K562 treated with DMSO at 1 percent for 48 hours (cell line): ENCODE results near the gene RBM3. TPM values are rescaled to one million over a fixed set of nuclear protein-coding genes. Genes with fewer than 3 reads are reported as not detected.

Source experiments
- total RNA-seq: library from RNA; unstranded; fragments of 300-600 nt; gene quantifications from 2 replicates; pipeline ENCODE4 v1.2.3, GENCODE V29; 2022; ENCODE audit warnings: low replicate concordance; ENCODE audit errors: extremely low read depth

Gene RBM3
- not detected in 2 replicates for total RNA-seq

GRCh38 chrX:48574270-48575266, at the start of gene RBM3:
Gene RBM3 (plus strand): TSS chrX:48574484. CDS start chrX:48575181, 697 bp downstream.

DNA sequence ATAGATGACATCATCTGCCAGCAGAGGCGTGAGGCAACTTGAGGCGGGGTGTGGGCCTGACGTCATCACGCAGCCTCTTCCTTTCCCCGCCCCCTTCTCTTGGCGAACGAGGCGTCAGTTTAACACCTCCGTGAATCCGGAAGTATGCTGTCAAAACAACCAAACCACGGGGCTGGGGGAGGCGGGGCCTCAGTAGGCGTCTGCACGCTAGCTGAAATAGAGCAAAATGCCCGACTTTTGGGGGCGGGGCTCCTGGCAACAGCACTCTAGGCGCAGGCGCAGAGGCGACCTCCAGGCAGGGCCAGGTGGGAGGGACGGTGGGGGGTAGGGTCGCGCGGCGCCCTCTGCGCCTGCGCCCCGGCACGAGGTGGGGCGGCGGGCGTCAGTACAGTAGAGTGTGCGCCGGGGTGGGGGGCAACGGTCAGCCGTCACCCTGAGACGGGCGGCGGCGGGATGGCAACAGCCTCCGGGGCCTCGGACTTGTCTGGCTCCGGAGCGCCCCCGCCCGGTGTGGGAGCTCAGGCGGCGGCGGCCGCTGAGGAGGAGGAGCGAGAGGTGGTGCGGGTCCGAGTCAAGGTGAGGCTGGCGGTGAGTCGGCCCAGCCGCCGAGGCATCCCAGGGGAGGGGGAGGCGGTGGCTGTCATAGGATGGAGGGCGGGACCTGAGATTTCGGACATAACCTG, 34.8 kb upstream of the RBM3 start, which contains the start of gene TBC1D25:
Gene TBC1D25, plus strand, starts transcription at position 370 of the 683 bp plus-strand sequence. Its CDS starts 84 bp downstream, at position 454.

GRCh38 chrX:48597353-48598264, 23.3 kb downstream of the RBM3 start, which contains the start of gene WDR13:
Gene WDR13 (plus strand): TSS chrX:48597492. CDS start chrX:48597997, 505 bp downstream.

Other genes with a start within 250 kb of the RBM3 start
- gene SSX3, start 217.8 kb upstream of the RBM3 start, total RNA-seq = not detected in 2 replicates
- not detected in 2 replicates for gene SSX4, start 190.9 kb upstream of the RBM3 start, total RNA-seq
- not detected in 2 replicates for gene SSX4B, start 162.5 kb upstream of the RBM3 start, total RNA-seq
- not detected in 2 replicates for gene SLC38A5, start 104.2 kb upstream of the RBM3 start, total RNA-seq
- gene FTSJ1, start 98.3 kb upstream of the RBM3 start, total RNA-seq = not detected in 2 replicates
- gene PORCN, start 65.5 kb upstream of the RBM3 start, total RNA-seq = not detected in 2 replicates
- not detected in 2 replicates for gene EBP, start 52.7 kb upstream of the RBM3 start, total RNA-seq
- gene TBC1D25, start 34.8 kb upstream of the RBM3 start, total RNA-seq = not detected in 2 replicates
- not detected in 2 replicates for gene WDR13, start 23.0 kb downstream of the RBM3 start, total RNA-seq
- gene WAS, start 109.3 kb downstream of the RBM3 start, total RNA-seq = not detected in 2 replicates
- not detected in 2 replicates for gene SUV39H1, start 122.2 kb downstream of the RBM3 start, total RNA-seq
- not detected in 2 replicates for gene GLOD5, start 187.3 kb downstream of the RBM3 start, total RNA-seq
- gene GATA1, start 212.1 kb downstream of the RBM3 start, total RNA-seq = not detected in 2 replicates
- gene HDAC6, start 227.6 kb downstream of the RBM3 start, total RNA-seq = not detected in 2 replicates